Naive B cell (primary cell): ENCODE data around the gene PCGF3. TPM values are rescaled to one million over a fixed set of nuclear protein-coding genes. Genes with fewer than 3 reads are reported as not detected.

ENCODE experiments used
- ATAC-seq, 2 donors: fragments of 150-1000 bp; cut with Tn5 transposase; 2 replicates each; pipeline ENCODE4 v1.10.0; 2021; ENCODE audit warnings: low read depth in 2 of 2, mild to moderate bottlenecking in 2 of 2, moderate library complexity in 2 of 2
- DNase-seq: peaks from one replicate; pipeline ENCODE4 v3.0.0; 2022
- H3K27ac Mint-ChIP-seq, 6 donors: one replicate each; pipeline ENCODE4 v1.8.0; 2020 to 2022; ENCODE audit warnings: mild to moderate bottlenecking in 6 of 6, mixed read lengths in 6 of 6, moderate library complexity in 5 of 6, inconsistent platforms in 2 of 6
- H3K27me3 Mint-ChIP-seq, 3 donors: one replicate each; pipeline ENCODE4 v1.8.0; 2021 to 2022; ENCODE audit warnings: mixed read lengths in 3 of 3, mild to moderate bottlenecking in 1 of 3
- H3K36me3 Mint-ChIP-seq, 2 donors: one replicate each; pipeline ENCODE4 v1.8.0; 2020 to 2022; ENCODE audit warnings: mixed read lengths in 2 of 2, inconsistent platforms in 1 of 2, mild to moderate bottlenecking in 1 of 2
- H3K4me1 Mint-ChIP-seq, 3 donors: one replicate each; pipeline ENCODE4 v1.8.0; 2020 to 2022; ENCODE audit warnings: mixed read lengths in 3 of 3, inconsistent platforms in 1 of 3, mild to moderate bottlenecking in 1 of 3, moderate library complexity in 1 of 3
- H3K4me3 Mint-ChIP-seq, 8 donors: one replicate each; pipeline ENCODE4 v1.8.0; 2020 to 2022; ENCODE audit warnings: mild to moderate bottlenecking in 8 of 8, mixed read lengths in 8 of 8, moderate library complexity in 8 of 8, inconsistent platforms in 2 of 8
- H3K9me3 Mint-ChIP-seq, 7 donors: one replicate each; pipeline ENCODE4 v1.8.0; 2020 to 2022; ENCODE audit warnings: mixed read lengths in 7 of 7, mild to moderate bottlenecking in 5 of 7, inconsistent platforms in 2 of 7, moderate library complexity in 1 of 7
- polyA plus RNA-seq, 6 donors: library from polyadenylated mRNA; unstranded; fragments of 300-500 nt; fragmentation: Illumina TruSeq; gene quantifications; one replicate each; pipeline ENCODE4 v1.2.3, GENCODE V29; 2021; ENCODE audit warnings: low read depth in 6 of 6

The PCGF3 gene
- polyA plus RNA-seq, 6 donors from 2014 or later, result 5.6 to 9.5 (median 7.1) TPM

GRCh38 chr4:674172-675035, 31.2 kb upstream of the PCGF3 start, which contains the start of the genes ATP5ME and MYL5:
Gene ATP5ME (minus strand): TSS chr4:674276. CDS start chr4:674247, 29 bp downstream.
Gene MYL5 (plus strand): TSS chr4:674542. CDS start chr4:678027, 3,485 bp downstream.
- DNase-seq (peak; percentile 99), ATAC-seq (peak; percentile 92 to 93)
- Mint-ChIP-seq H3K4me3 (peak within 1 kb of the TSS; percentile 84 to 95 (median 92)), H3K36me3 (no peaks in the 10 kb centered on the region), H3K4me1 (peaks cover 12 to 18% (median 16%) of the 10 kb centered on the region in 3 donors), H3K27ac (peak within 1 kb of the TSS; percentile 61 to 96 (median 88)), H3K9me3 (no peaks in the 10 kb centered on the region), H3K27me3 (no peaks in the 10 kb centered on the region)

GRCh38 chr4:675036-675882, 30.4 kb upstream of the PCGF3 start:
- H3K9me3 Mint-ChIP-seq, result no peaks in the 10 kb centered on the region
- no peak for ATAC-seq

GRCh38 chr4:675980-676870, 29.4 kb upstream of the PCGF3 start:
- no peak for DNase-seq
- Mint-ChIP-seq H3K36me3 (no peaks in the 10 kb centered on the region), H3K27me3 (peaks cover 0 to 8% (median 0%) of the 10 kb centered on the region in 3 donors), H3K9me3 (no peaks in the 10 kb centered on the region), H3K4me3 (peak overlapping the region in 6 of 8 donors; percentile 56 to 95 (median 88)), H3K27ac (peak overlapping the region in 5 of 6 donors; percentile 28 to 88 (median 57)), H3K4me1 (peaks cover 14 to 18% (median 17%) of the 10 kb centered on the region in 3 donors)
- ATAC-seq, result peak in 1 of 2 donors; percentile 9

More at GRCh38 chr4:675036-675882, 30.4 kb upstream of the PCGF3 start:
- Mint-ChIP-seq H3K4me1 (peaks cover 12 to 20% (median 18%) of the 10 kb centered on the region in 3 donors), H3K27ac (peak overlapping the region; percentile 16 to 96 (median 90)), H3K4me3 (peak overlapping the region; percentile 65 to 95 (median 92)), H3K27me3 (peaks cover 0 to 6% (median 0%) of the 10 kb centered on the region in 3 donors), H3K36me3 (no peaks in the 10 kb centered on the region)
- DNase-seq, result no peak

GRCh38 chr4:676871-677235, 28.8 kb upstream of the PCGF3 start:
- peaks cover 0 to 8% (median 0%) of the 10 kb centered on the region in 3 donors for H3K27me3 Mint-ChIP-seq
- no peaks in the 10 kb centered on the region for H3K9me3 Mint-ChIP-seq
- peaks cover 14 to 18% (median 17%) of the 10 kb centered on the region in 3 donors for H3K4me1 Mint-ChIP-seq
- H3K4me3 Mint-ChIP-seq, result peak overlapping the region in 6 of 8 donors; percentile 19 to 95 (median 64)
- no peaks in the 10 kb centered on the region for H3K36me3 Mint-ChIP-seq
- peak overlapping the region in 3 of 6 donors; percentile 49 to 83 (median 57) for H3K27ac Mint-ChIP-seq
- ATAC-seq, result no peak
- DNase-seq, result no peak

GRCh38 chr4:677431-678293, 28.0 kb upstream of the PCGF3 start:
- peaks cover 0 to 8% (median 0%) of the 10 kb centered on the region in 3 donors for H3K27me3 Mint-ChIP-seq
- DNase-seq, result no peak
- peak overlapping the region in 2 of 6 donors; percentile 49 to 81 for H3K27ac Mint-ChIP-seq
- H3K36me3 Mint-ChIP-seq, result no peaks in the 10 kb centered on the region
- H3K4me3 Mint-ChIP-seq, result peak overlapping the region in 3 of 8 donors; percentile 22 to 95 (median 48)
- ATAC-seq, result no peak
- H3K4me1 Mint-ChIP-seq, result peaks cover 14 to 18% (median 17%) of the 10 kb centered on the region in 3 donors
- H3K9me3 Mint-ChIP-seq, result no peaks in the 10 kb centered on the region

- Mint-ChIP-seq H3K4me3 (peak overlapping the region in 1 of 8 donors; percentile 22), H3K36me3 (no peaks in the 10 kb centered on the region), H3K9me3 (no peaks in the 10 kb centered on the region), H3K27me3 (peaks cover 0 to 8% (median 0%) of the 10 kb centered on the region in 3 donors), H3K27ac (no peak overlapping the region), H3K4me1 (peaks cover 10 to 13% (median 12%) of the 10 kb centered on the region in 3 donors)
- no peak for DNase-seq
- ATAC-seq, result no peak
Measured at GRCh38 chr4:678331-679103, 27.1 kb upstream of the PCGF3 start.

- no peak overlapping the region for H3K27ac Mint-ChIP-seq
Measured at GRCh38 chr4:679104-679481, 26.5 kb upstream of the PCGF3 start.

GRCh38 chr4:679629-680028, 26.0 kb upstream of the PCGF3 start:
- Mint-ChIP-seq H3K27me3 (peaks cover 0 to 8% (median 0%) of the 10 kb centered on the region in 3 donors), H3K27ac (peak overlapping the region in 1 of 6 donors; percentile 42), H3K9me3 (no peaks in the 10 kb centered on the region), H3K4me3 (peak overlapping the region in 3 of 8 donors; percentile 37 to 70 (median 44)), H3K4me1 (peaks cover 10 to 12% (median 12%) of the 10 kb centered on the region in 3 donors), H3K36me3 (no peaks in the 10 kb centered on the region)
- DNase-seq, result no peak
- no peak for ATAC-seq

More at GRCh38 chr4:679104-679481, 26.5 kb upstream of the PCGF3 start:
- Mint-ChIP-seq H3K36me3 (no peaks in the 10 kb centered on the region), H3K27me3 (peaks cover 0 to 8% (median 0%) of the 10 kb centered on the region in 3 donors), H3K9me3 (no peaks in the 10 kb centered on the region), H3K4me3 (no peak overlapping the region), H3K4me1 (peaks cover 10 to 13% (median 12%) of the 10 kb centered on the region in 3 donors)
- ATAC-seq (no peak), DNase-seq (no peak)

- H3K9me3 Mint-ChIP-seq, result no peaks in the 10 kb centered on the region
- peaks cover 10 to 12% (median 10%) of the 10 kb centered on the region in 3 donors for H3K4me1 Mint-ChIP-seq
- H3K27me3 Mint-ChIP-seq, result peaks cover 0 to 10% (median 0%) of the 10 kb centered on the region in 3 donors
- ATAC-seq (no peak), DNase-seq (no peak)
- H3K36me3 Mint-ChIP-seq, result no peaks in the 10 kb centered on the region
- H3K4me3 Mint-ChIP-seq, result peak overlapping the region in 6 of 8 donors; percentile 36 to 83 (median 70)
- peak overlapping the region in 2 of 6 donors; percentile 42 to 84 for H3K27ac Mint-ChIP-seq
Measured at GRCh38 chr4:680091-680490, 25.5 kb upstream of the PCGF3 start.

- Mint-ChIP-seq H3K4me1 (peaks cover 5 to 10% (median 8%) of the 10 kb centered on the region in 3 donors), H3K9me3 (no peaks in the 10 kb centered on the region), H3K27me3 (peaks cover 0 to 14% (median 0%) of the 10 kb centered on the region in 3 donors), H3K4me3 (peak overlapping the region; percentile 47 to 83 (median 70)), H3K27ac (peak overlapping the region in 3 of 6 donors; percentile 39 to 80 (median 42)), H3K36me3 (no peaks in the 10 kb centered on the region)
- no peak for DNase-seq
- peak; percentile 11 to 18 for ATAC-seq
Measured at GRCh38 chr4:680551-680927, 25.1 kb upstream of the PCGF3 start.
